Lower lobe of right lung (tissue), 2 donors: ENCODE data around the gene NUAK1. TPM values are rescaled to one million over a fixed set of nuclear protein-coding genes. Genes with fewer than 3 reads are reported as not detected.

Experiments used
- ATAC-seq, 2 donors: fragments of 200-7000 bp; cut with Tn5 transposase; one replicate each; pipeline ENCODE4 v1.9.1; 2020 to 2022; ENCODE audit warnings: mild to moderate bottlenecking in 2 of 2, moderate library complexity in 2 of 2
- DNase-seq: peaks from one replicate; pipeline ENCODE4 v3.0.0-alpha.2; 2020
- H3K27ac ChIP-seq: fragments of 200-600 bp; one replicate; pipeline ENCODE4 v1.8.0; 2022
- H3K27me3 ChIP-seq: fragments of 200-600 bp; one replicate; pipeline ENCODE4 v1.8.0; 2022; ENCODE audit warnings: low read depth
- H3K36me3 ChIP-seq: fragments of 200-600 bp; one replicate; pipeline ENCODE4 v1.8.0; 2022; ENCODE audit warnings: mild to moderate bottlenecking
- H3K4me1 ChIP-seq: fragments of 200-600 bp; one replicate; pipeline ENCODE4 v1.8.0; 2022
- H3K4me3 ChIP-seq: fragments of 200-600 bp; one replicate; pipeline ENCODE4 v1.8.0; 2022; ENCODE audit warnings: mild to moderate bottlenecking
- H3K9me3 ChIP-seq: fragments of 200-600 bp; one replicate; pipeline ENCODE4 v1.8.0; 2022
- CTCF ChIP-seq: fragments of 200-600 bp; IDR thresholded peaks from one replicate; pipeline ENCODE4 v1.8.0; 2022; ENCODE audit warnings: antibody characterized with exemption, mild to moderate bottlenecking
- intact Hi-C: fragments of 100-400 bp; cut with DNase I; formaldehyde crosslinking; loops from one replicate; pipeline ENCODE4 v1.11.0; 2022
- total RNA-seq: library from RNA; stranded (reverse); fragmentation: NEBNext Ultra II Directional; extraction: Animal tissue kit (Norgen Biotek cat#: 25700); gene quantifications from one replicate; pipeline ENCODE4 v1.2.1, GENCODE V29; 2021
- donor health status: DM: no; HTN: yes; CAD: no; lungs with severe emphysema.

The NUAK1 gene
- total RNA-seq, 1 donor from 2014 or later = 17.5 TPM

DNA sequence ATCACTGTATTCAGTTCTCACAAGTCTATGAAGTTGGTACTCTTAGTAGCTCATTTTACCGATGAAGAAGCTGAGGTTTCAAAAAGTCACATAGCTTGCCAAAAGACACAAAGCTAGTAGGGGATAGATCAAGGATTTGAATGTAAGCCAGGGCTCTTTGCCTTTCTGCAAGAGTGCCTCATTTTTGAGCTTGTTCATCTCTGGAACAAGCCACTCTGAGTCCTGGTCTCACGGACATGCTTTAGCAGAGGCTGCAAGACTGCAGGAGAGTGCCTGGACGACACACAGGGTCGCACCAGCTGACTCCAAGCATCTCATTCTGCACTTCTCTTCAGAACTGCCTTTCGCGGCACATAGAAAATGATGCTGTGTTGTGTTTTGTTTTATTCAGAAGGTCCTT, 3.7 kb downstream of the NUAK1 start:
- H3K27me3 ChIP-seq = peaks cover 46% of the 10 kb centered on the region
- H3K27ac ChIP-seq = no peak overlapping the region
- ATAC-seq (no peak), DNase-seq (no peak)
- no peaks in the 10 kb centered on the region for H3K9me3 ChIP-seq
- intact Hi-C loops = loop anchor here (5.0 kb wide), 1 partner anchor 713 kb away; no protein-coding TSS in a partner anchor
- H3K36me3 ChIP-seq = no peaks in the 10 kb centered on the region
- H3K4me3 ChIP-seq = peak overlapping the region; percentile 71
- peaks cover 47% of the 10 kb centered on the region for H3K4me1 ChIP-seq
- TF ChIP-seq CTCF = no peak

DNA sequence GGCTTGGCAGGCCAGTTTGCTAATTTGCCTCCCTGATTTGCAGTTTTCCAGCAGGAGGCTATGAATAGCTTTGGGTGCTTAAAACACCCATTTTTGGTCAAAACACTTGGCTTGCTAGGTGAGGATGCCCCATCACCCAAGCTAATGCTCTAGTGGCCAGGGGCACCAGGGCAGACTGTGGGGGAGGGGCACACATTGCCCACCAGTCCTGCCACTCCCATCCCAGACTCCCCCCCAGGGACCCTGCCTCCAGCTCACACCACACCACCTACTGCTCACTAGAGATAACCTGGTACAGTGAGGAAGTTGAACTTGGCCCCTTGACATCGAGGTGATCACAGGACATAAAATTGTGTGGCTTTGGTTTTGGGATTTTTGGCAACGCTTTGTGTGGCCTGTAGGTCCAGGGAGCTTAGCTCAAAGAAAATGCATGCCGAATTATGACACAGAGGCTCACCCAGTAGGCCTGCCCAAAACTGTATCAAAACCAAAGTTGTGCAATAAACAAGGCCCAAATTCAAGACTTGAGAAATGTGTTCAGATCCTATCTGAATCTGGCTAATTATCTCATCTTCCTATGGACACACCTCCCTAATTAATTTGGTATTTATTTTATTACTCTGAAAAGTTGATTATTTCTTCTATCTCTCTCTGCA, 4.3 kb downstream of the NUAK1 start:
- no peak for TF ChIP-seq CTCF
- no peaks in the 10 kb centered on the region for H3K36me3 ChIP-seq
- DNase-seq (no peak), ATAC-seq (no peak)
- intact Hi-C loops = no loop called here
- H3K9me3 ChIP-seq = no peaks in the 10 kb centered on the region
- no peak overlapping the region for H3K27ac ChIP-seq
- peaks cover 45% of the 10 kb centered on the region for H3K4me1 ChIP-seq
- peaks cover 40% of the 10 kb centered on the region for H3K27me3 ChIP-seq
- H3K4me3 ChIP-seq = peak overlapping the region; percentile 71

DNA sequence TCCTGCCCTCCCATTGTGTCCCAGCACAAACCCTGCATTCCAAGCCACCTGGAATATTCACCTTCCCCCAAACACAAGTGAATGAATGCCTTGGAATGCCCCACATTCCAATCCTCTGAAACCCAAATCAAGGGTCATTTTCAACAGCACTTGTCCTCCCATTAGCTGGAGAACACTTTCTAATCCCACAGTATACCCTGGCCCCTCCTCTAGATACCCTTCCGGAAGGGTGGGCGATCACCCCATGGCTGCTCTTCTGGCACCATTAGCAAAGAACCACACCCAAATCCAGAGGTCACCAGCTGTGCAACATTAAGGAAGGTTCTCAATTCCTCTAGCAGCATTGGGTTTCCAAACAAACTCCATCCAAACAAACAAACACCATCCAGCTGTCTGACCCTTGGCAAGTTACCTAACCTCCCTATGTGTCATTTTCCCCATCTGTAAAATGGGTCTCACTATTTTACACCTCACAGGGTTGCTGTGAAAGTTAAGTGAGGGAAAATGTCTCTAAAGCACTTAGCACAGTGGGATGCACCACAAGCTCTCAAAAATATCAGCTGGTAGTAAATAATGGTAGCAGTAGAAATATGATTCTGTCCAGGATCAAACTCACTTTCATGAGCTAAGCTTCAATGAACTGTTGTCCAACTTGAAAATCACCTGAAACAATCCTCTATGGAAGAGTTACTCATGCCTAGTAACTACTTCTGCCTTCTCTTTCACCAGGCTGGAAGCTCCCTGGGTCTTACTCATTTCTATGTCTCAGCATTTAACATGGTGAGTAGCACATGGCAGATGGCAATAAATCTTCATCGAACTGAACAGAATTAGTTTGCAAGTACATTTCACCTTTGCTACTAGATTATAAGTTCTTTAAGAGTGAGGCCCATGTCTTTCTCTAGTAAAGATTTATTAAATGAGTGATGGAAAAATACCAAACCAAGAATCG, 5.3 kb downstream of the NUAK1 start:
- Histone ChIP-seq H3K27ac (peak overlapping the region; percentile 13), H3K9me3 (no peaks in the 10 kb centered on the region)
- peak; percentile 19 to 20 for ATAC-seq

DNA sequence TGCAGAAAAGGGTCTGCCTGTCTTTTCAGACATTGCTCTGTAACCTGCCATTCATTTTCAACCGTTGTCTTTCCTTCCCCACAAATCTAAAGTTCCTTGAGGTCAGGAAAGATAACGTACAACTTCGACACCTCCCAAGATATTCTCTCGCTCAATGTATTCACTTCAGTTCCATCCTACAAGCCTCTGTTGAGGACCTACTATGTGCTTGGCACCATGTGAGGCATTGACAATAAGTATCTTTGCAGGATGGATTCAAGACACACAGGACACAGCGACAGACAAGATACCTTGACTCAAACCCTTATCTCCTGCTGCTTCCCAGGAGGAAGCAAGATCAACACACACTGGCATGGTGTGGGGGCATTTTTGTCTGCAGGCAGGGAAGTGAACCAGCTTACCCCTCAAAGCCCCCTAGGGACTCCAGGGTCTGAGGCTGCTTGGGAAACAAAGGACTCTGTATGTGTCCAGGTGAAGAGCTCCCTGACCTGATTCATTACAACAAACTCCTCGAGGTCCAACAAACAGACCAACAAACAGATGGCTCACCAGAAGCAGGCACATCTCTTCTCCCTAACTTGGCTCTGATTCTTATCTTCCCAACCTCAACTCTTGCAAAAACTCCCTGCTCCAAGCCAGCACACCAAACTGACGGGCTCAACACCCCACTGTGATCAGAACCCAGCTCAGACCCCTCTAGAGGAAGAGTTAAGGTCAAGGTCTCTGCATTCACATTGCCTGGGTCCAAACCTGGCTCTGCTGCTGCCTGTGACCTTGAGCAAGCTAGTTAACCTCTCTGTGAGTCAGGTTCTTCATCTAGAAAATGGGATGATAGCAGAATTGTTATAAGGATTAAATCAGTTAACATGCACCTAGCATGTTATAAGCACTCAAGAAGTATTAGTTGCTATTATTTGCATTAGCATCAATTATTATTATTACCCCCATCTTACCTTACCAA, 6.3 kb downstream of the NUAK1 start:
- no peaks in the 10 kb centered on the region for H3K36me3 ChIP-seq
- intact Hi-C loops = no loop called here
- no peak for TF ChIP-seq CTCF
- peaks cover 54% of the 10 kb centered on the region for H3K4me1 ChIP-seq
- ATAC-seq = no peak
- peak overlapping the region; percentile 13 for H3K27ac ChIP-seq
- no peak overlapping the region for H3K4me3 ChIP-seq
- DNase-seq = no peak
- peaks cover 22% of the 10 kb centered on the region for H3K27me3 ChIP-seq
- H3K9me3 ChIP-seq = no peaks in the 10 kb centered on the region

More for the DNA sequence above, 5.3 kb downstream of the NUAK1 start:
- Histone ChIP-seq H3K4me1 (peaks cover 50% of the 10 kb centered on the region), H3K4me3 (peak overlapping the region; percentile 71), H3K27me3 (peaks cover 31% of the 10 kb centered on the region), H3K36me3 (no peaks in the 10 kb centered on the region)
- intact Hi-C loops = no loop called here
- DNase-seq = no peak
- no peak for TF ChIP-seq CTCF

DNA sequence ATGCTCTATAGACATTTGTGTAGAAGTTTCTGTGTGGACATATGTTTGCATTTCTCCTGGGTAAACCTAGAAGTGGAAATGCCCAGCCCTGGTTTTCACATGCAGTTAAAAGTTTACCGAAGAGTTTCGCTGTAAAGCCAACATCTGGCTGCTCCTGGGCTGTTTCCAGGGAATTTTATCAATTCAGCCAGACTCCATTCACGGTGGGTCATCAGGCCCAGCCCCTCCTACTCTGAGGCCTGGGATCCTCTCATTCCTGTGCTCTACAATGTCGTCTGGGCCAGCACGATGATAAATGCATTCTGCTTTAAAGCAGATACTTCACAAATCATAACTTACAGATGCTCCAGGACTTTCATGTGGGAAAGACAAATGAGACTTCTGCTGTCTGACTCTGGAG, 7.1 kb downstream of the NUAK1 start:
- Histone ChIP-seq H3K36me3 (no peaks in the 10 kb centered on the region), H3K27ac (no peak overlapping the region), H3K4me3 (no peak overlapping the region), H3K27me3 (peaks cover 14% of the 10 kb centered on the region), H3K9me3 (no peaks in the 10 kb centered on the region), H3K4me1 (peaks cover 61% of the 10 kb centered on the region)
- DNase-seq (no peak), ATAC-seq (no peak)
- no peak for TF ChIP-seq CTCF
- intact Hi-C loops = no loop called here
